ENCODE data around the gene SPC25.

SPC25 gene

GRCh38 chr2:168835969-168836368, 54.3 kb downstream of the SPC25 start:
- DNase-seq, result no peak

DNA sequence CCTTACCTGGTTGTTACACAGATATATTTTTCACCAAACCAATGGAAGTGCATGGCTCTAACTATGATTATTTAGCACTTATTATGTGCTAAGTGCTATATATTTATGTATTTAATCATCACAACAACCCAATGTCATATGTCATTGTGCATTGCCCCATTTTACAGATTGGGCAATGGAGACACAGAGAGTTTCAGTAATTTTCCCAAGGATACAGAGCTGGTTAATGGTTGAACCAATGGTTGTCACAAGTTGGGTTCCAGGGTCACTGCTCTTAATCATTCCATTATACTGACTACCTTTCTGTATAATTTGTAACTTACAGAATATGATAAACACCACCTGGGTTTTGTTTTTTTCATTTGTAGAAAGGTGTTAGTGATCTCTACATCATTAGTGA, 58.6 kb downstream of the SPC25 start:
- DNase-seq, result no peak

DNA sequence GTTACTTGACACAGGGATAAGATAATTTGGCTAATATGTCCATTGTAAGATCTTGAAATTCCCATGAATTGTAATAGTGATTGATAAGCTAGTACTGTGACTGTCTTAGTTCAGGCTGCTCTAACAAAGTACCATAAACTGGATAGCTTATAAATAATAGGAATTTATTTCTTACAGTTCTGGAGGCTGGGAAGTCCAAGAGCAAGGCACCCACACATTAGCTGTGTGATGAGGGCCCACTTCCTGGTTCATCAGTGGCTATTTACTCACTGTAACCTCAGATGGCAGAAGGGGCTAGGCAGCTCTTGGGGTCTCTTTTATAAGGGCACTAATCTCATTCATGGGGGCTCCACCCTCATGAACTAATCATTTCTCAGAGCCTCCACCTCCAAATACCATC, 59.3 kb downstream of the SPC25 start:
- DNase-seq, result no peak

DNA sequence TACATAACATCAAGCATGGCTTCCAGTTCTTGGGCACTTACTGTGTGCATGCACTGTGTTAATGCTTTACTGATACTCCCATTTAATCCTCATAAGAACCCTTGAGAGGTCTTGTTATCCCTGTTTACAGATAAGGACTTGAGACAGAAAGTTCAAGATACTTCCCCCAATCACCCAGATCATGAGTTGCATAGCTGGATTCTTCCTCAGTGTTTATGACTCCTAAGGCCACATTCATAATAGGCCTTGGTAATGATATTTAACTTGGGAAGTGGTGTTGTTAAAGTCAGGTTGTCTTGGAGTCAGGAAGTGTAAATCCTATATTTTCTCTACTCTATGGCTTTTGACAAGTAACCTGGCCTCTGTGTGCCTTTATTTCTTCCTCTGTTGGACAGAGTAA, 65.1 kb downstream of the SPC25 start:
- no peak for DNase-seq

GRCh38 chr2:168821992-168822391, 68.2 kb downstream of the SPC25 start:
- no peak for DNase-seq

- no peak for DNase-seq
Observed at GRCh38 chr2:168821577-168821976, 68.7 kb downstream of the SPC25 start.
